ENCODE data around the gene ROR1.

Gene ROR1

DNA sequence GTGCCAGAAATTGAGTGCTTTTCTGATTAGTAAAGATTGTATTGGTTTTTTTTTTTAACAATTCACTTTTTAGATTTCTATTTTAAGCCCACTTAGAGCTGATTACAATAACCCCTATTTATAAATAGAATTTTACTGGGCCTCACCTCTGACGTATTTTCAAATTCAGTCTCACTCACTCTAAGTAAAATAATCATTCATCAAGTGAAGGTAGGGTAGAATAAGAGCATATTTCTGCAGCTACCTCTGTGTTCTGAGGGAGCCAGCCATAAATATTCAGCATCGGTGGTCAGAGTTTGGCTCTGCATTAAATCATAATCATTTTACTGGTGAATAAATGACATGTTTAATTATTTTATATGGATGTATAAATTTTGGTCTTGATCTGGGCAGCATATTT is 333.8 kb downstream of the ROR1 start:
- DNase-seq (ENCODE audit: low spot score), result no peak

DNA sequence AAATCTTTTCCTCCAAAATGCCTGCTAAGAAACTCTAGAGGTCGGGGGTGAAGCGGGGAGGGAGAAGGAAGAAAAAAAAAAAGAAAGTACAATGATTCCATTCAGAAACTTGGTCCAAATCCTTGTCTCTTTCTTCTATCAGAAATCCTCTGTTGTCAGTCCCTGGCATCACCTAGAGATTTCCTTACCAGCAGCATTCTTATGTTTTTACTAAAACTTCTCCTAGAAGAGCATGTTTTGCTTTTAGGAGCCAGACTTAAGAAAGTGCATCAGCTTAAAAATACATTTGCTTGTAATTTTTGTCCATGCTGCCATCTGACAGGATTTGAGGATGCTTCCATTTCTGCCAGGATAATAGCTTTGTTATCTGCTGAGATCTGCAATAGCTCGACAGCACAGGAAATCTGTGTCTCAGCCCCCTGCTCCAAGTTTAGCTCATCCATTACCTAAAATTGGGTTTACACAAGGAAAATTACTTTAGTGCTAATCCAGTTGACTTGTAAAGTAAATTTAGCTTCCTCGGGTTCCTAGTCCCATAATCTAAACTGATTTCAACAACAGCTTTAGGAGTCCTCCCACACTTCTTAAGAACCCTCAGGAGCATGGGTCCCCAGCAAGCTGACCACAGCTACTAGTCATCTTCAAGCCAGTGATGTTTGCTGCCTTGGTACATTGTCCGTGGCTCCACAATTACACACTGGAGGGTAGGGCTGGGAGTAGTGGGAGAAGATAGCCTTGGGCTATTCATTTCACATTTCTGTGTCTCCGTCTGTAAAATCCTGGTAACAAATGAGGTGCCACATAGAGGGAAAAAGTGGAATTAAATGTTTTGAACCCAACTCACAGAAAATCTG is 337.3 kb downstream of the ROR1 start:
- DNase-seq (ENCODE audit: low spot score), result no peak

DNA sequence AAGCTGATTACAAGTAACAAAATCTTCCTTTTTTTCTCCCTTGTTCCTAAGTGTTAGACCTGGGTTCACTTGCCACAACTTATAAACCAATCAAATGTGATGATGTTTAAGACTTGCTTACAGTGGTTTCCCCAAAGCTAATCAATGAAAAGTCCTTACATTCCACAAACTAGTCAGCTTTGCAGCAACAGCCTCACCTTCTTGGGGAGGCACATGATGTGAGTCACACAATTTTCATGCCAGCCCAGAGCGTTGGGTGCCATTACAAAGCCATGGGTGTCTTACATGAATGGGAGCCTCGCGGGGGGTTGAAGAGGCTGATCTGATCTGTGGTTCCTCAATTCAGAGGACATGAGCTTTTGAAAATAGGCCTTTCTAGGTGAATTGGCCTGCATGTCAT is 338.0 kb downstream of the ROR1 start:
- no peak for DNase-seq (ENCODE audit: low spot score)

DNA sequence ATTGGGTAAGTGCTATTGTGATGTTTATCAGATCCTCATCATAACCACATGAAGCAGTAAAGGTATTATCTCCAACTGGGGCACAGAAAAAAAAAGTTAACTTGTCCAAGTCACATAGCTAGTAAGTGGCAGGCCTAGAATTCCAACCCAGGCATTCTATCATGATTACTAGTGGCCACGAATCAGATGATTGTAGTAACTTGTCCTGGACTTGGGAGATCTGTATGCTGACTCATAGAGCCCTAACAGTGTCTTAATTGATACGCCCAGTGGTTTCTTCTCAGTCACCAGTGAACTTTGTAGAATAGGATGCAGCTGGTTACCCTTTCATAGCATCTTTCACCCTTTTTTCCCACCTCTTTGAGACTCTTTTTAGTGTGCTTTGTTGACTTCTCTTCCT is 338.5 kb downstream of the ROR1 start:
- no peak for DNase-seq (ENCODE audit: low spot score)

DNA sequence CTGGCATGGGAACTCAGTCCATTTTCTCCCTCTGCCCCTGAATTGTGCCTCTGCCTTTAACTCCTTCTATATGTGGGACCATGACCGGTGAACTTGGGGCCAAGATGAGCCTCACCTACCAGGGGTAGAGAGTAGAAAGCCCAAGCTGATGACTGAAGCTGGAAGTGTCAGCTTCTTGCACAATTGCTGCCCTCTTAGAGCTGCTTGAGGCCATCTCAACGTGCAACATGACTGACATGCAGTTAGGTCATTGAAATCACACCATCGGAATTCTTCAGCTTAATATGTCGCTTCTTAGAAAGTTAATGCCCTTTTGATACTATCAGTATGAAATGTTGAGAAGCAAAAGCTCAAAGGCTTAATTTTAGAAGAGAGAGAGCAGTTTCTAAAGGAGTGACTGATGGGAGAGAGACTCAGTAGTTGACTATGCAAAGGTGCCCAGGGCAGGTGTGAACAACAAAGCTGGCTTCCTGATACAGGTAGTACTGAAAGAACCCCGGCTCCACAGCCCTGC is 340.3 kb downstream of the ROR1 start:
- no peak for DNase-seq (ENCODE audit: low spot score)

DNA sequence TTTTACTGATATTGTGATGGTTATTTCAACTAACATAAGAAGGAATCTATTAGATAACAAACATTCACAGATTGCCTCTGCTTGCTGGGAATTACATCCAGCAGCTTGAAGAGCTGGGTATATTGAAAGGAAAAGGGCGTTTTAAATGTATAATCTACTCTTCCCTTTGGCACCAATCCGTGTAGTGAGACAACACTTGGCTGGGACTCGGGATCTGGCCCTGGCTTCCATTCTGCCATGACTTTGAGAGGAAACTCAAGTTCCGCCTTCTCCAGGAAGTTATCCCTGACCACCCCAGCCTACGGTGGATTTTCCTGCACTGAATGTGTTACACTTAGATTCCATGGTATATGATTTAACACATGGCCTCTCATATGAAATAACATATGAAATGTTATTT is 342.7 kb downstream of the ROR1 start:
- DNase-seq (ENCODE audit: low spot score), result no peak

DNA sequence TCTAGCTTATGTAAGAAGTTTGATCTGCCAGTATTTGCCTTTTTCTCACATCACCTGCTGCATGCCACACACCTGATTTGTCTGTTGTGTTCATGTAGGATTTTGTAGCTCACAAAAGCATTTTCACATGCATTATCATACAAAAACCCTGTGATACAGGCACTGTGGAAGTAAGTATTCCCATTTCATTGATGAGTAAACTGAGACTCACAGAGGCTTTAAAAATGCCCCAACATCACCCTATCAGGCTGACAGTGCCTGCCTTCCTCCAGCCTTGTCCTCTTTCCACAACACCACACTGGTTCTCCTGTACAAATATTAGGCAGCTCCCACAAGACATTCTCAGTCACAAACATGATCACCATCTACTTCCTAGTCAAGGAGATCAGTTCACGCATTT is 343.7 kb downstream of the ROR1 start:
- no peak for DNase-seq (ENCODE audit: low spot score)

DNA sequence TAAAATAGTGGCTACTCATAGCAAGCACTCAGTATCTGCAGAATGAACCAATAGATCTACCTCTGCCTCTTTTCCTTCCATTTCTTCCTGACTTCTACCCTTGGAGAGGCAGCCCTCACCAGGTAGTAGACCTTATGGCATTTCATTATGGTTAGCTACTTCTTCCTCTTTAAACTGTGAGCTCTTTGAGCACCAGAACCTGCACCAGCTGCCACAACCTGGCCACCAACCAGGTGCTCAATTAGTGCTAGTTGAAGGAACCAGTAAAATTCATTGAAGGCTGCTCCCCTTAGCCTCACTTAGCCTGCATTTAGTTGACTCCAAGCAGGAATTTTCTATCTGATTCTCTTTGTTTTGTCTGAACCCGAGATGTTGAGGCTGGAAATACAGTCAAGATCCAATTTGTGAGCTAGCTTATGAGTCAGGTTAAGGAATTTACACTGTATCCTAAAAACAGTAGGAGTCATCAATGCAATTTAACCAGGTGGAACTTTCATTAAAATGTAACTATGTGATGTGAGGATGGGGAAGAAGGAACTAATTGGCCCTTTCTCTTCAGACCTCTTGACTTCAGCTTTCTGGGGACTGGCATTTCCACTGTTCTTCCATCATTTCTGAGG is 348.1 kb downstream of the ROR1 start:
- no peak for DNase-seq (ENCODE audit: low spot score)

DNA sequence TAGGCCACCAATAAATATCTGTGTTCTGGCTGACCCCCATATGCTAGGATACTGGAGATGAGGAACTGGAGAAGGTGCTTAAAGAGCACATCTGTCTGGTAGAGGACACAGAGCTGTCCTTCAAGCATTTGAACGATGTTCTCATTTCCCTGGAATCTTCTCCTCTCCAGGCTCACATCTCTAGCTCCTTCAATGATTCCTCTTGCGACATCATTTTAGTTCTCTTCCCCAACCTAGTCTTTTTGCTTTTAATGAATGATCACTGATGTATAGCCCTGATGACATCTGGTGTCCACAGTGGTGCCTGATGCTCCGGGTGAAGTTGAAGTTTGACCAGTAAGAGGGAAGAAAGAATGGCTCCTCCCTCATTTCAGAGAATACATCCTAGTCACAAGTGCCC is 348.8 kb downstream of the ROR1 start:
- DNase-seq (ENCODE audit: low spot score), result no peak

DNA sequence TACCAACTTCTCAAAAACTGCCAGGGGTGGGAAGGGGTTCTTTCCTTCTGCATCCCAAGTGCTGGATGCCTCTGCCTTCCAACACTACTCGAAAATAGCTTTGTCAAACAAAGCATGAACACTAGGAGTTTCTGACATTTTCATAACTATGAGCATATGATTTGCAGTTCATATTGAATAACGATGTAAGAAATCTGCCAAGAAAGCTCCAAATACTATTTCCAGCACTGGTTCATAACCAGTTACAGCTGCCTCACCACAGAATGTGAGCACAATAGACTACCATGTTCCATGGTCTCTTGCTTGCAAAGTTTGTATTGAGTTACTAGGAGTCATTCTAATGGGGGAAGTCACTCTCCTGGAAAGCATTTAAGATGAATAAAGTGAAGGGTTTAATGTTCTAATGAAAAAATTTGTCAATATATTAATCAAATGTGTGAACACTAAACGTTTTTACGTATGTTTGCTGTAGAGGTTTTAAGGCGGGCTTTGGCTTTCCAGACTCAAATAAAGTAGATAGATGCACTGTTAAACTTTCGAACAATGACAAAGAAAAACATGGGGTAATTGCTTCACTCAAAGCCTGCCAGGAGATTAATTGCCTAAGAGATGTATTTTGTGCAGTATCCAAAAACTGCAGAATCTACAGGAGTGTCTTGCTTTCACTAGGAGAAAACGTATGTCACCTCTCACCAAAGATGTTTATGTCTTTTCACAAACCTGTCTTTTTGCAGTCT is 351.1 kb downstream of the ROR1 start:
- no peak for DNase-seq (ENCODE audit: low spot score)

DNA sequence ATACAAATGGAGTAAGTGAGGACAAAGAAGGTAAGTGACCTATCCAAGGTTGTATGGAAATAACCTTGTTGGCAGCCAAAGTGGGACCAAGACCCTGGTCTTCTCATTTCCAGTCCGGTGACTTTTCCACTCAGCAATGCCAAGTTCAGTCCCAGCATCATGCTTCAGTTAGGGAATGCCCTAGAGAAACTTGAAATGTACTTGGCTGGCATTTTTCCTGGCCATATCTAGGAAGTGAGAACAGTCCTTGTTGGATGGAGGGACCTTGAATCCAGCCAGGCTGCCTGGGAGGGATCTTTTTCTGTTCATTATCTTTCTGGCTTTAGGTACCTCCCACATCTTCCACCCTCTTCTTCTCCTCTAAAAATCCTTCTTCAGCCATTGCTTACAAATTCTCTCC is 352.8 kb downstream of the ROR1 start:
- no peak for DNase-seq (ENCODE audit: low spot score)

DNA sequence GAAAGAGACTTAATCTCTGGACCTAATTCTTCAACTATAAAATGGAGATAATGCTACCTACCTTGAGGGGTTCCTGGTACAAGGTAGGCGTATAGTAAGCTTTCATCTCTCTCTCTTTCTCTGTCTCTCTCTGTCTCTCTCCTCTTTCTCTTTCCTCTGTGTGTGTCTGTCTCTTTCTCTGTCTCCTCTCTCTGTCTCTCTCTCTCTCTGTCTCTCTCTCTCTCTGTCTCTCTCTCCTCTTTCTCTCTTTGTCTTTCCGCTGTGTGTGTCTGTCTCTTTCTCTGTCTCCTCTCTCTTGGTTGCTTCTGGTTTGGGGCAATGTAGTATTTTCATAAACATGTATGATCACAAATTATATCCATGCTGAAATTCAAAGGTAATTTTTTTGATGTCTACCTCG is 353.5 kb downstream of the ROR1 start:
- no peak for DNase-seq (ENCODE audit: low spot score)

DNA sequence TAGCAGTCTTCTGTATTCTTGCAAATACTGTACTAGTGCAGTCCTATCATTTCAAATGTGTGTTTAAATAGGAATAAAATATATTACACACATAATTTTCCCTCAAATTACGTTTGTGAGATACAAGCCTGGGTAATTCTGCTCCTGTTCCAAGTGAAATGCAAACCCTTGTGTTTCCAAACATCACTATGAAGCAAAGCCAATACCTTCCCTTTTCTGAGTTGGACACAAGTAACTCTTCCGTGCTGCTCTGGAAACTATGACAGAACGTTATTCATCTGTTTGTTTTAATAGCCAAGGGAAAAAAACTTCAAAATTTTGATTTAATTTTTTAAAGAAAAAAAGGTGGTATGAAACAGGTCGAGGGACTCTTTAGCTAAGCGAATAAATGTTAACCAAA is 355.9 kb downstream of the ROR1 start:
- DNase-seq (ENCODE audit: low spot score), result no peak

DNA sequence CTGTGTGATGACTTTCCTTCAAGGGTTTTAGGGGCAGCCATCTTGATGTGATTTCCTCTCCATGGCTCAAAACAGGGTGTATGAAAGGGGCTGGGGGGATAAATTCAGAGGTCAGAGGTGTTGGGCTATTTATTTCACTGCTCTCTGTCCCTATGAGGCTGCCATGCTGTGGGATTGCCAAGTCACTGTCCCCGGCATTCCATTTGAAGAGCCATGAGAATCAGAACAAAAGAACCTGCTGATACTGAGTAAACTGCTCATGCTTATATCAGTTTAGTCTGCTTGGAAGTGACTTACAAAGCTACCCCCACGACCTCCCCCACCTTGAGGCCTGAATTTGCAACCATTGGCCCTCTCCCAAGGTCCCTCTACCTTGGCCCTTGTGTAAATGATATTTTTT is 357.3 kb downstream of the ROR1 start:
- no peak for DNase-seq (ENCODE audit: low spot score)

DNA sequence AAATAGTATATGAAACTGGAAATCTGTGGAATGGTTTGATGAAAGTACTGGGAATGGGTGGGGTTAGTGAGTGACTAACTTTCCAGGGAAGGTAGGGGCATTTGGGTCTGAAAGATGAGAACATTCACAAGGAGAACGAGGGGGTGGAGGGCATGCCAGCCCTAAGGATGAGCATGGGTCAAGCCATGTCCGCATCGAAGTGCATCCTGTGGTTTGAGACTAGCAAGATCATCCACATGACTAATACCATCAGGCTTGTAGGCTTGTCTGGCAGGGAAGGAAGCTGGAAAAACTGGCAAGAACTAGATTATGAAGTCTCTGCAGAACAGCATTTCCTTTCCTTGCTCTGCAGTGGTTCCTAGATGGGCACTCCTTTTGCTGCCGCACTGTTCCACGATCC is 359.2 kb downstream of the ROR1 start:
- DNase-seq (ENCODE audit: low spot score), result no peak

DNA sequence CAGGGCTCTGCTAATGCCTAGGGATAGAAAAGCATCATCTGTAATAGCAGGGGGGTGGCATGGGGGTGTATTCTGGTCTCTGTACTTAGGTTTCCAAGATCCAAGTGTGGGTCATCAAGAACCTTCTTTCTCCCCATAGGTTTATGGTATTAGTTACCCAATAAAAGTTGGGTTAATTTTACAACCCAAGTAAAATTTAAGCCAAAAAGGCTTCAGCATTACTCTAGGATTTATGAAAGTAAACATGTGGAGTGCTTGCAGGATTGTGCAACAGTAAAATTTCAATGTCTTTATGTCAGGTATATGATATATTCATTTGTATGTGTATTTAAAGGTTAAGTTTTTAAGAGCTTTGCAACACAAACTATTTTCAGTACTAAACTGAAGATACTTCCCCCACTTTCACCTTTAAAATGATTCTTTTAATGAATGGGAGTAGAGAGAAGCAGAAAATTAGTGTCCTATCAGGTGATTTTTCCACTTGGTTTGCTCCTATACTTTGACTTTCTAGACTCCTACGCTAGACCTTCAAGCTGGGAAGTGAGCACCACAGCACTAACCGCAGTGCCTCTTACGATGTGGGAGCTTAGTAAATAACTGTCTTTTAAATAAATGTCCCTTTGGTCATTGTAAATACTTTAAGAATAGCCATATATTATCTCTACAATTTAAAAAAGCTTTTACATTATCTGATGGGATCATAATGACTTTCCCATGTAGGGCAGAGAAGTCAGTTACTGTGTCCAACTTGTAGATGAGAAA is 361.8 kb downstream of the ROR1 start:
- no peak for DNase-seq (ENCODE audit: low spot score)

DNA sequence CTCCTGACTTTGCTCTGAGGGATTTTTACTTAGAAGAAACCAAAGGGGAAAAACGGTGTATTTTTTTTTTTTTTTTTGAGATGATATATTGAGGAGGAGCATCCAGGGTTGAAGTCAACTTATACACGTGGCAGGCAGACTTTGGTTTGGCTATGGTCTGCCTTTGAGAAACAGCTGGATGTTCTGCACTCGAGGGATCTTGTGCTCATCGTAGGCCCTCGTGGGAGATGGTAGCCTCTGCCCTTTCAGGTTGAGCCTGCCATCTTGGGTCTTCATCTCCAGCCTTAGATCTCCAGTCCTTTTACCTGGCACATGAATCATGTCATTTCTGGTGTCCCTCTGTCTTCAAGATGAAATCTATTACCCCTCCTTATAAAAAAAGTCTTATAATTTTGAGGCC is 362.5 kb downstream of the ROR1 start:
- DNase-seq (ENCODE audit: low spot score), result no peak

DNA sequence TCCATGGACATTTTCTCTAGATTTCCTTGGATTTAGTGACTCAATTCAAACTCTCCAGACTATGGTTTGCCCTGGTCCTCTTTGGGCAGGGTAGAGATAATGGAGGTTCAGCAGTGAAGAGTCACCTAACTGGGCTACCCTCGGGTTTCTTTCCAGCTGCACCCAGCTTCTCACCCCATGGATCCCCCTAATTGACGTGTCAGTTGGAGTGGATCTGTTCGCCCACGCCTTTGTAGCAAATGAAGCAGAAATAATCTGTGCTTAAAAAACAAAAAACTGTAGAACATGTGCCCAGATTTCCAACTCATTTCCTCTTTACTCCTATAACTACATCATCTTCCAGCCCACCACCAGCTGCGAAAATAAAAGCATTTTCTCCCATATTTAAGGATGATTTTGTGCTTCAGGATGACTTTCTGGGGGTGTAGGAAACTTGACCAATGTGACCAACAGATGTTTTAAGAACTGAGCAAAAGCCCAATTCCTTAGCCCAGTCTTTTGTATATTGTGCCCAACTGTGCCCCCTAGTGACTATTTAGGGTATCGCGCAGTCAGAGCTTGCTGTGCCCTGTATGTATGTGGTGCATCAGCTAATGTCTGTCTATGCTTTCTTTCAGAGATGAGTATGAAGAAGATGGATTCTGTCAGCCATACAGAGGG is 363.1 kb downstream of the ROR1 start:
- DNase-seq (ENCODE audit: low spot score), result peak; percentile 37

DNA sequence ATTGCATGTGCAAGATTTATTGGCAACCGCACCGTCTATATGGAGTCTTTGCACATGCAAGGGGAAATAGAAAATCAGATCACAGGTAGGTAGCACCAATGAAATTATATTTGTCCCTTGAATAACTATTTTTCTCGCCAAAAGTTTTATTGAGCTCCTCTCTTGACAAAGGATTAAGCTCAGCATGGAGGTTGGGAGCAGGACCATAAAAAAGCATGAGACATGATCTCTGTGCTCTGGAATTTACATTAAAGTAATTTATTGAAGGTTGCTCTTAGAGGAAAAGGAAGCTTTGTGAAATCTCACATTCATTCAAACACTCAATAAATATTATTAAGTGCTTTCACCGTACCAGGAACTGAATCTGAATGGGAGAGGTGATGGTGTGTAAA is 363.6 kb downstream of the ROR1 start:
- DNase-seq (ENCODE audit: low spot score), result no peak

DNA sequence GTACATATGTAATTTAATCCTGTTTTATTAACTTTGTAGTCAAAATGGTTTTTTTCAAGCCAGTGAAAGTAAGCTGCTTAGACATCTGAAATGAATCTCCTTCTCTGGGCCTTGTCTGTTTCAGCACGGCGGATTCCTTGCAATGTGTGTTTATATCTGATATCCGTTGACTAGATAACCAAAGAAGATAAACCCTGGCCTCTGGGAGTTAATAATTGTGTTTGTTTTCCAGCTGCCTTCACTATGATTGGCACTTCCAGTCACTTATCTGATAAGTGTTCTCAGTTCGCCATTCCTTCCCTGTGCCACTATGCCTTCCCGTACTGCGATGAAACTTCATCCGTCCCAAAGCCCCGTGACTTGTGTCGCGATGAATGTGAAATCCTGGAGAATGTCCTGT is 366.1 kb downstream of the ROR1 start:
- no peak for DNase-seq (ENCODE audit: low spot score)

DNA sequence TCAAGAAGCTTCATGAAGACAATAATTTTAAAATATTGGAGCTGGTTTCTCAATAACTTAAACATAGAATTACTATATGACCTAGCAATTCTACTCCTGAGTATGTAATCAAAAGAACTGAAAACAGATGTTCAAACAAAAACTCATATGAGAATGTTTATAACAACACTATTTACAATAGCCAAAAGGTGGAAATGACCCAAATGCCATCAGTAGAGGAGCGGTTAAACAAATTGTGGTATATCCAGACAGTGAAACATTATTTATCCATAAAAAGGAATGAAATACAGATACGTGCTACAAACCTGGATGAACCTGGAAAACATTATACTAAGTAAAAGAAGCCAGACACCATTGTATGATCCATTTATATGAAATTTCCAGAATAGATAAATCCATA is 366.8 kb downstream of the ROR1 start:
- DNase-seq (ENCODE audit: low spot score), result no peak
